GM10847 (cell line): ENCODE measurements around the gene HSD17B10.

Experiments used
- POLR2A ChIP-seq: IDR thresholded peaks from 2 replicates; pipeline ENCODE4 v1.6.1; 2011; ENCODE audit not compliant: insufficient read length; ENCODE audit errors: extremely low read depth

The HSD17B10 gene

DNA sequence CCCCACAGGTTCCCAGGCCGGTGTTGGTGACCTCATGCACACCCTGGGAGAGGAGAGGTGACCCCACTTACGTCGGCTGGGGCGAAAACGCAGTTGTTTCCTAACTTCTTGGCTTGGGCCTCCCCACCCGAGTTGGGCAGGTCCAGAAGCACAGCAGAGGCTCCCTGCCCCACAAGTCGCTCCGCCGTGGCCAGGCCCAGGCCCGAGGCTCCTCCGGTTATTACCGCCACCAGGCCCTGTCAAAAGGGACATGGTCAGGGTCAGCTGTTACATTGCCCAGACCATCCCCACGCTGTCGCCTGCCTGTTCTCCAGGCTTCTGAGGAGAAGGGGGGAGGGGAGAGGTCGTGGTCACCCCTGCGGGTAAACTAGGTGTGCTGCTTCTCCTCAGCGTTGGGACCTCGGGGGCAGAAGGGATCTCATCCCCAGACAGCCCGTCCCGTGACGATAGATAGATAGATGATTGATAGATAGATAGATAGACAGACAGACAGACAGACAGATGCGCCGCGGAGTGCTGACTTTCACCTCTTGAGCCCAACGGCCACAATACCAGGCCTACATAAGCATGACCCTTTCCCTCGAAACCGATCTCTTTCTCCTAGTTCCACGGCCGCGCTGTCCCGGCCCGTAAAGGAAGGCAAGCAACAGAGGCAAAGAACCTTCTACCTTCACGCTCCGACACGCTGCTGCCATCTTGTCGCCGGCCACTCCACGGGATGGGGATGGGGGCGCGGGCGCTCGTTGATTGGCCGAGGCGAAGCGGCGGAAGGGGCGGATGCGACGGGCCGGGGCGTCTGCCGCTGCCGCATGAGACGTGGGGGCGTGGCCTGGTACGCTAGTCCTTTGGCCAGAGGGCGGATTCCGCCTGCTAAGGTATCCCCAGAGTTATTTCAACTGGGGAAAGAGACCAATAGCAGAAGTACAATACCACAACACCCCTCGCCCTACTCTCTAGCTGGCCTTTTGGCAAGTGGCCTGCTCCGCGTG, at the start of gene HSD17B10:
HSD17B10 (minus strand) TSS at position 720 of the 989 bp plus-strand sequence; CDS start at position 695, 25 bp downstream.
- peak; percentile 26 for TF ChIP-seq POLR2A

DNA sequence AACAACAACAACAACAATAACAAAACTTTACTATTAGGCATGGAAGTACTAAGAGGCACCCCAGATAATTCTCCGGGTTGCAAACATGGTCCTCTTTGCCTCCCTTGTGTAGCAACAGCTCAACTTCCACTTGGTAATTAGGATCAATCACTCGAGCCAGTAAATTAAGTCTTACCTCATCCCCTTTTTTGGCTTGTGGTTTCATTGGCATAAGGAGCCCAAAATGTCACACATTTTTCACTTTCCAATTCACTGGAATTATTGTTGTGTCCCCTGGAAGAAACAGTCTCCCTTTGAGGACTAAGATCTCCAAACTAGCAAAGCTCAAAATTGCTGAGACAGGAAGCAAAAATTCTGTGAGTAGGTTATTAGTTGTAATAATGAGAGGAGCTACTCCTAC, 49.2 kb upstream of the HSD17B10 start:
- TF ChIP-seq POLR2A = no peak

DNA sequence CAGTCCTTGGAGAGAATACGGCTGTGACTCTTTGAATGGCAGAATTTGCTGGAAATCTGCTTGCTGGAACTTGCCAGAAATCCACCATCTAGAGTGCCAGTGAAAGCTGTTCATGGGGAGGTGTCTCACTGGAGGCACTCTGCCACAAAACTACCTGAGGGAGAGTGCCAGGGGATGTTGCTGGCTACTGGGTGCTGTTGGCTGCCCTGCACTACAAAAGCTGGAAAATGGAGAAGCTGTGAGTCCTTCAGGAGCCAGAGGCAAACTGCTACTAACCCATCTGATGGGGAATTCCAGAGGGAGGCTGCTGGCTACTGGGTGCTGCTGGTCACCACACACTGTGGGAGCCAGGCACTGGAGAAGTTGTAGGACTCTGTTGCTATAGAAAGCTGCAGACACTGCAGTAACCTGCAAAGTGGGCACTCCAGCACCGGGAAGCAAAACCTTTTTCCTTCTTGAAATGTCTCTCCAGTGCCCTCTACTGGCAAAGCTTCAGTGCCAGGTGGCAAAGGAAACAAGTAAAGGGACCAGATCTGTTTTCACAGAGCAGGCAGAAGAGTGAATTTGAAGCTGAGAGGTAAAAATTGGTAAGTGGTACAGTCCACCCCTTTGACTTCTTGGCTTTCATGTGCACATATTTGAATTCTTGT, 47.8 kb upstream of the HSD17B10 start:
- no peak for TF ChIP-seq POLR2A

DNA sequence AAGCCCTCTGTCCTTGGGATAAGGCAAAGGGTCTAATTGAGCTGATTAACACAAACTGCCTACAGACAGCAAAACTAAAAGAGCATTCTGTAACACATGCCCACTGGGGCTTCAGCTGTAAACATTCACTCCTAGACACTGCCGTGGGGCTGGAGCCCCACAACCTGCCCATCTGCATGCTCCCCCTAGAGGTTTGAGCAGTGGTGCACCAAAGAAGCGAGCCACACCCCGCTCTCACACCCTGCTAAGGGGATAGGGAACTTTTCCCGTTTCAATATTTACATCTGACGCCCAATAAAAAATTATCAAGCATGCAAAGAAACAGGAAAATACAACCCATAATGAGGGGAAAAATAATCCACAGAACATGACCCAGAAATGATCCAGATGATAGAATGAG, 46.9 kb upstream of the HSD17B10 start:
- no peak for TF ChIP-seq POLR2A

DNA sequence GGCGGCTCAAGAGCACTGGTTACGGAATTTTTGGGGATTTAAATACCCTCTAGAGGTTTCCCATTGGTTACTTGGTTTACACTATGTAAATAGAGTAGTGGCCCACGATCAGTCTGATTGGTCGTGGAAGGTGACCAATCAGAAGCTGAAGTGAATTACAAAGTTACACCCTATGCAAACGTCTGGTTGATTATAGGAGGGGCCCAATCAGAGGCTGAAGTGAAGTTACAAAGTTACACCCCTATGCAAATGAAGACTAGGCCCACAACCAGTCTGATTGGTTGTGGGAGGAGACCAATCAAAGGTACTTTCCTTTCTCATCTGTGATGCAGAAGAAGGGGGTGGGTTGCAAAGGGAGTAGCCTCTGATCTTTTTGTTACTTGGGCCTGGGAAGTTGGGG, 45.1 kb upstream of the HSD17B10 start:
- TF ChIP-seq POLR2A = no peak

DNA sequence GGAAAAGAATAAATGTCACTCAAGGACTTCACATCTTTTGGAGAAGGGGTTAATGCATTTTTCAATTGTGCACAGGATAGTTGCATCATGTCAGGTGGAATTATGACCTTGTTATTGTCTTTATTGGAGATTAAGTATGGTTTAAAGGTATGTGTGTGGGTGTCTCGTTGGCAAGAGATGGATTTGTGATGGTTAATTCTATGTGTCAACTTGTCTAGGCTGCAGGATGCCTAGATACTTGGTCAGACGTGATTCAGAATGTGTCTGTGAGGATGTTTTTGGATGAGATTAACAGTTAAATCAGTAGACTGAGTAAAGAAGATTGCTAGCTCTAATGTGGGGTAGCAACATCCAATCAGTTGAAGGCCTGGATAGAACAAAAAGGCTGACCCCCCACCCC, 42.2 kb upstream of the HSD17B10 start:
- no peak for TF ChIP-seq POLR2A

DNA sequence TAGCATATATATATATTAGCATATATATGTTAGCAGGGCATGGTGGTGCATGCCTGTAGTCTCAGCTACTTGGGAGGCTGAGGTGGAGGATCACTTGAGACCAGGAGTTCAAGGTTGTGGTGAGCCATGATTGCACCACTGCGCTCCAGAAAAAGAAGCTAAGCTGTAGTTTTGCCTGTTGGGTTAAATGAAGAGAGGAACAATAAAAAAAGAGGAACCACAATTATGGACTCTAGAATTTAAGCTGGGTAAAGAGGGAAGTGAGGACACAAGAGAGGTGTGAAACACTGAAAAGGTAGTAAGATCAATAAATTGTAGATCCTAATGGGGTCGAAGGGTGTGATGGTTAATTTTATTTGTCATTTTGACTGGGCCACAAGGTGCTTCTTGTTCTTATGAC, 40.5 kb upstream of the HSD17B10 start:
- no peak for TF ChIP-seq POLR2A

DNA sequence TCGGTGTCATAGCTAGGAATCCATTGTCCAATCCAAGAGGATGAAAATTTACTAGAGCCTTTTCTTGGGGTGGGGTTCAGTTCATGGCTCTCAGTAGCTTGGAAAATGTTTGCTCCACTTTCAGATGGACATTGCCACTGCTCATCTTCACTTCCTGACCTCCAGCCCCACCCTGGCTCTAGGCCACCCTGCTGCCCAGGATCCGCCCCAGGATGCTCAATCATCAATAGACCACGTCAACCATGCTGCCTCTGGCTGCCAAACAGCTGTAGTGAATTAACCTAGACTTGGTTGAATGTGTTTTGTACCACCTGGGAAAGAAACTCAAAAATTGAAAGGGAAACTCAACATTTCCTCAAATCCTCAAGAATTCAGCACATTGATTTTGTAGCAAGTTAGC, 37.2 kb upstream of the HSD17B10 start:
- no peak for TF ChIP-seq POLR2A

DNA sequence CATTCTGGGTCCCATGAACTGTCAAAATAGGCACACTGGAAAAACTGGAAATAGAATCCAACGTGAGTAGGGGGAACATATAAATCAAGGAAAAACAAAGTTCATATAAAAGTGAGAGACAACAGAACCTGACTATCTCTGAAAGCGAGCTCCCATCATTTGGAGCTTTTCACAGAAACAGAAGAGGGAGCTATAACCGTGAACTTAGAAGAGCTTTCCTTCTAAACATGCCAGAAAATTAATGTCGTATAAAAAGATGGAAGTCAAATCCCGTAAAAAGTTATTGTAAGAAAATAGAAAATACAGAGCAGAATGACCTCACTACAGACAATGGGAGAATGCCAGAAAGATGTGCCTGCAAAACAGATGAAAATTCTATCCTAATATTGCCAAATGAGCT, 23.9 kb upstream of the HSD17B10 start:
- no peak for TF ChIP-seq POLR2A

DNA sequence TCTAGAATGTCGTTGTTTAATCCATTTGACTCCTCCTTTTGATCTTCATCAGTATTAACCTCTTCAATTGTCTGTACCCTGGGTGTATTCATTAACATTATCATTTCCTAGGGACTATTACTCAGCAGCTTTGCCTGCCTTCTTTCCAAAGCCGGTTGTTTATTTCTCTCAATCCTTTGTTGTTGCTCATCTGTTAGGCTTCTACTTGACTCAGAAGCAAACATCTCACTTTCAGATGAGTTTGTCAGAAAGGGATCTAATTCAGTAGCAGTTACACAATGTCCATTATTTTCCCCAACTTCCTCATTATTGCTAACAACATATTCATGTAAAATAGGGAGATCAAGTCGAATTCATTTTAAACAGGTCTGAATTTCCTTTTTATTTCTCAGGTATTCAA, 22.1 kb upstream of the HSD17B10 start:
- TF ChIP-seq POLR2A = no peak

DNA sequence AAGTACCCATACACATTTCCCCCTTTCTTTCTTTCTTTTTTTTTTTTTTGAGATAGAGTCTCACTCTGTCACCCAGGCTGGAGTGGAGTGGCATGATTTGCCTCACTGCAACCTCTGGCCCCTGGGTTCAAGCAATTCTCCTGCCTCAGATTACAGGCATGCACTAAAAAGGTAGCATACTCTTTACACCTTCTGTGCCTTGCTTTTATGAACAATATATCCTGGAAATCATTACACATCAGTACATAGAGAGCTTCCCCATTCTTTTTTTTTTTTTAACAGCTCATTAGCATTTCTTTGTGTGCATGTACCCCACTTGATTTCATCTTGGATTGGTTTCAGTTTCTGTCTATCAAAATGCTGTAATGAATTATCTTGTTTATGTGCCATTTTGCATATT, 18.6 kb upstream of the HSD17B10 start:
- no peak for TF ChIP-seq POLR2A

DNA sequence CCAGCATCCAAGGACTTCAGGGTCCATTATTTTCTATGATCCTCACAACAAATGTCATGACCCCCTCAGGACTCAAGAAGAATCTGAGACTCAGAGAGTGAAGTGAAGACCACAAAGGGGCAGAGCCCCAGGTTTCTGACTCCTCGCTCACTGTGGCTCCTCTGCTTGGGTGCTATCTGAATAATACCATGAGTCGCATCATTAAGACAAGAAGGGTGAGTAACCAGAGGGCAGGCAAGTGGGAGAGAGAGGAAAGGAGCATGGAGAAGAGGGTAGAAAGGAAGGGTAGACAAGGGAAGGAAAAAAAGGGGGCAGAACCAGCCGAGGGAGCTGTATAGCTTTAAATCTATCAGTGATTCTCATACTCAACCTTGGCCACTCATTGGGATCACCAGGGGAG, 15.5 kb upstream of the HSD17B10 start:
- TF ChIP-seq POLR2A = no peak

DNA sequence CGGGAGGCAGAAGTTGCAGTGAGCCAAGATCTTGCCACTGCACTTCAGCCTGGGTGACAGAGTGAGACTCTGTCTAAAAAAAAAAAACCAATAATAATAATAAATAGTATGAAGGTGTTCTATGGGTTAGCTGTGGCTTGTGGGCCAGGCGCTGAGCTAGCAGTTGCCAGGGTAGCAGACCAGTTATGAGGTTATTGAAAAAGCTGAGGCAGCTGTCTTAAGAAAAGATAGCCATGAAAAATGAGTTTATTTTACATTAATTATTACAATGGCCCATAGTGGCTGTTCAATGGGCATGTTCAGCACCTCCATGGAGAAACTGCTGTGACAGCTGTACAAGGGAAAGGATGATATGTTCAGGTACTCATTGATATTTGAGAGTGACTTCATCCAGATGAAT, 13.3 kb upstream of the HSD17B10 start:
- no peak for TF ChIP-seq POLR2A

DNA sequence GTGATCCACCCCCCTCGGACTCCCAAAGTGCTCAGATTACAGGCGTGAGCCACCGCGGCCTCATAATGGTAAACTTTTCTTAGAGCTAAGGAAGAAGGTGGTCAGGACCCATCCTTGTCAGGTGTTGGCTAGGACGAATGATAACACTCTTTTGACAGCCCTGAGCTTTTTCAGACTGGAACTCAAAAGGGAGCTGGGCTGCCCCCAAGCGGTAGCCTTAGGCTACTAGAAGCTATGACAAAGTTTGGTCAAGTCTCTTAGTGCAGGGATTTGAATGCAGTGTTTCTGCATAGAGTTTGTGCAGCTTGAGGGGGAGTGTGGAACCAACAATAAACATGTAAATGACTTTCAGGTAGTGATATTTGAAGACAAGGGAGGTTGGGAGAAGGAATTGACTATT, 11.8 kb upstream of the HSD17B10 start:
- TF ChIP-seq POLR2A = no peak

DNA sequence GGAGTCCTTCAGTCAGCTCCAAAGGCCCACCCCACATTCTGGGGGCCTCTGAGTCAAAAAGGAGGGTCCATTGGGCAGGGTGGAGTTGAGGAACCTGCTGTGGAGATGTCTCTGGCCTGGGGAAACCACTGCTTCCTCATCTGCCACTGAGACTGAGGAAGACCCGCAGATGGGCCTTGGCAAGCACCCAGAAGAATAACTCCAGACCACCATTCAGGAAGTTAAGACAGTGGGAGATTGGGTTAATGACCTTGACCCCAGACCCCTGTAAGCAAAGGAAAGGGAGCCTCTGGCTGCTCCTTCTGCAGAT, 8.1 kb upstream of the HSD17B10 start:
- TF ChIP-seq POLR2A = no peak

DNA sequence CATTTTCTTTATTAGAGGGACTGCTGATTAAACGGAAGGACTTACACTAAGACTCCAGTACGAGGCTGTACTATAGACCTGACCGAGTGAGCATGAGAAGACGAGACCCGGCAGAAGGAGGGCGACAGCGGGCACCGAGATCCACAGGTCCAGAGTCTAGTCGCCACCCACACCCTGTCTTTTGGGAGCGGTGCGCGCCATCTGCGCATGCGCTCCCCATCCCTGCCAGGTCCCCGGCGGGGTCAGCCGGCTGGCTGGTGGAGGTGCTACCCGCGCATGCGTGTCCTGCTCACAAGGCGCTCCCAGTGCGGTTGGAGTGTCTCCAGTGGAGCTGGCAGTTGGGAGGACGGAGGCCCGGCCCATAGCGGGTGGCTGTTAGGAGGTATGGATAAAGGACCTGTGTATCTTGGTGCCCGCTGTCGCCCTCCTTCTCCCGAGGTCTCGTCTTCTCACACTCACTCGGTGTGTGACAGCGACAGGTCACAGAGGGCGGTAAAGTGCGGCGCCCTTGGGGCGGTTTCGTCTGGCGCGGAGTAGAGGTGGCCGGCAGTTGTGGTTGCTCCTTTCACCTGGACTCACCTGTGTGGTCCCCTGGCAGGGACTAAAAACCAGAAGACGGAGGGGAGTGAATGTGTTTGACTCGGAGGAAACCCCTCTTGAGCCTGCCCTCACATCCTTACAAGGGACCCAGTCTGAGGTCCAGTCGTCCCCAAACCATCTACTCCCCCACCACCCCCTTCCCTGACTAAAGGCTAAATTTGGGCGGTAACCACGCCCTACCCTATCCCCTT, 7.6 kb upstream of the HSD17B10 start:
- no peak for TF ChIP-seq POLR2A
